ENCODE results near the gene BCL11A.

GRCh38 chr2:60535685-60536312, 17.7 kb downstream of the BCL11A start:
- TF ChIP-seq CTCF (IDR thresholded peaks at IDR 0.05 in 8 of 11, conservative IDR thresholded peaks at IDR 0.05 in 3 of 11) (no peak), POLR2AphosphoS5 (IDR thresholded peaks at IDR 0.05) (no peak), POLR2A (IDR thresholded peaks at IDR 0.05) (no peak)
